Measurements from ENCODE around the gene PCSK5.

GRCh38 chr9:76114144-76114543, 223.7 kb downstream of the PCSK5 start:
- TF ChIP-seq CTCF (conservative IDR thresholded peaks at IDR 0.05; ENCODE audit: low read length), result no peak
- TF ChIP-seq EZH2phosphoT487 (IDR thresholded peaks at IDR 0.05; ENCODE audit: borderline replicate concordance, low read depth, low read length), result no peak

Measured in OCI-LY7 (cell line).